Endothelial cell of umbilical vein (primary cell): ENCODE data around the gene ATP2B2. TPM values are rescaled to one million over a fixed set of nuclear protein-coding genes. Genes with fewer than 3 reads are reported as not detected.

Source experiments
- BruUV-seq: library from RNA; stranded (reverse); fragments of 400-500 nt; replicated peaks from 2 replicates; lab custom pipeline; 2021; lab: Mats Ljungman, UMichigan
- CTCF ChIA-PET: fragments of 300-600, 350-600 bp; sonication (Branson Sonifier 250); formaldehyde crosslinking; loops from one replicate; lab custom pipeline; 2021; ENCODE audit warnings: antibody characterized with exemption, inconsistent platforms; lab: Charles Lee
- POLR2A ChIA-PET: fragments of 300-600, 350-600 bp; sonication (Branson Sonifier 250); formaldehyde crosslinking; loops from one replicate; lab custom pipeline; 2021; ENCODE audit warnings: antibody characterized with exemption, inconsistent platforms; lab: Charles Lee
- DNase-seq: peaks from one replicate; pipeline ENCODE4 v3.0.0-alpha.2; 2011; ENCODE audit warnings: low read depth, low spot score
- FAIRE-seq: peaks from 2 replicates; lab custom pipeline; 2011; peaks lifted over from hg19 to GRCh38; lab: Jason Lieb, UNC
- H2AFZ ChIP-seq: 2 replicates; pipeline ENCODE4 v1.6.0; 2012; ENCODE audit warnings: low read depth, low read length, control low read depth, inconsistent platforms
- H3K27ac ChIP-seq: 2 replicates; pipeline ENCODE4 v1.5.1; 2011; ENCODE audit warnings: low read depth, mild to moderate bottlenecking, control low read depth, low read length, moderate library complexity; ENCODE audit not compliant: insufficient read depth
- H3K27me3 ChIP-seq, 2 experiments: 2 replicates each; pipeline versions ENCODE4 v1.6.0 to v1.6.1; 2011; ENCODE audit warnings: low read length in 2 of 2, mixed read lengths in 1 of 2; ENCODE audit not compliant: control insufficient read depth in 2 of 2, insufficient read depth in 2 of 2
- H3K36me3 ChIP-seq, 2 experiments: 2 replicates in 1 of 2; 3 replicates in 1 of 2; pipeline ENCODE4 v1.5.1; 2011; ENCODE audit warnings: low read length in 2 of 2, mild to moderate bottlenecking in 1 of 2, moderate library complexity in 1 of 2; ENCODE audit not compliant: control insufficient read depth in 2 of 2, insufficient read depth in 2 of 2; ENCODE audit errors: extremely low read depth in 1 of 2
- H3K4me1 ChIP-seq: 3 replicates; pipeline ENCODE4 v1.5.1; 2011; ENCODE audit warnings: mild to moderate bottlenecking, low read length; ENCODE audit not compliant: control insufficient read depth, insufficient read depth; ENCODE audit errors: extremely low read depth
- H3K4me2 ChIP-seq: 2 replicates; pipeline ENCODE4 v1.6.1; 2011; ENCODE audit warnings: low read length, control low read depth, mixed read lengths; ENCODE audit not compliant: insufficient read depth
- H3K4me3 ChIP-seq, 3 experiments: fragments of 200-600 bp in 1 of 3; sonication (generic), shearing (Covaris generic) in 1 of 3; replicated peaks in 1 of 3; 2 replicates each; pipeline ENCODE4 v1.5.1; 2011 to 2016; ENCODE audit warnings: control low read depth in 3 of 3, low read length in 3 of 3, mild to moderate bottlenecking in 2 of 3, inconsistent platforms in 1 of 3, low read depth in 1 of 3, moderate library complexity in 1 of 3; ENCODE audit not compliant: insufficient read depth in 1 of 3
- H3K79me2 ChIP-seq: 2 replicates; pipeline ENCODE4 v1.6.0; 2012; ENCODE audit warnings: low read length, inconsistent platforms; ENCODE audit not compliant: control insufficient read depth, insufficient read depth
- H3K9ac ChIP-seq: replicated peaks from 2 replicates; pipeline ENCODE3; 2011; ENCODE audit warnings: low read length, control low read depth; ENCODE audit not compliant: insufficient read depth; ENCODE audit errors: extremely low read depth
- H3K9me1 ChIP-seq: replicated peaks from 3 replicates; pipeline ENCODE4 v1.6.0; 2011; ENCODE audit warnings: mild to moderate bottlenecking, low read length; ENCODE audit not compliant: control insufficient read depth, insufficient read depth; ENCODE audit errors: extremely low read depth
- H3K9me3 ChIP-seq: replicated peaks from 2 replicates; pipeline ENCODE4 v1.5.1; 2012; ENCODE audit warnings: low read length, inconsistent platforms; ENCODE audit not compliant: control insufficient read depth, insufficient read depth
- H4K20me1 ChIP-seq: replicated peaks from 2 replicates; pipeline ENCODE3; 2011; ENCODE audit warnings: mild to moderate bottlenecking, low read length; ENCODE audit not compliant: control insufficient read depth, insufficient read depth; ENCODE audit errors: extremely low read depth
- CTCF ChIP-seq, 2 donors: IDR thresholded peaks; 1 replicate in 1 of 2; 2 replicates in 1 of 2; pipeline ENCODE4 v1.5.1; 2011; ENCODE audit warnings: low read length in 2 of 2, mild to moderate bottlenecking in 2 of 2, moderate library complexity in 2 of 2, control low read depth in 1 of 2, inconsistent platforms in 1 of 2, low read depth in 1 of 2; ENCODE audit not compliant: insufficient read depth in 1 of 2; ENCODE audit errors: extremely low read depth in 1 of 2
- EZH2 ChIP-seq: IDR thresholded peaks from 2 replicates; pipeline ENCODE4 v1.6.1; 2012; ENCODE audit warnings: borderline replicate concordance, low read depth, mild to moderate bottlenecking, moderate library complexity, low read length, inconsistent platforms; ENCODE audit not compliant: severe bottlenecking
- FOS ChIP-seq: IDR thresholded peaks from 2 replicates; pipeline ENCODE4 v1.6.1; 2011; ENCODE audit warnings: mild to moderate bottlenecking, low read length, moderate library complexity, borderline replicate concordance; ENCODE audit not compliant: insufficient read depth
- GATA2 ChIP-seq: IDR thresholded peaks from 2 replicates; pipeline ENCODE4 v1.7.0; 2011; ENCODE audit warnings: low read depth, mild to moderate bottlenecking, moderate library complexity, mixed read lengths, low read length; ENCODE audit not compliant: insufficient read length, insufficient read depth
- JUN ChIP-seq: IDR thresholded peaks from 2 replicates; pipeline ENCODE4 v1.6.1; 2011; ENCODE audit warnings: borderline replicate concordance, low read depth; ENCODE audit not compliant: insufficient read length, insufficient read depth
- MAX ChIP-seq: IDR thresholded peaks from 2 replicates; pipeline ENCODE4 v1.6.1; 2011; ENCODE audit not compliant: insufficient read depth, insufficient read length
- MYC ChIP-seq: IDR thresholded peaks from one replicate; pipeline ENCODE4 v1.6.1; 2011; ENCODE audit warnings: mild to moderate bottlenecking, low read depth, low read length
- POLR2A ChIP-seq: IDR thresholded peaks from 2 replicates; pipeline ENCODE4 v1.6.1; 2012; ENCODE audit warnings: low read depth, mild to moderate bottlenecking, control low read depth, low read length
- POLR2AphosphoS5 ChIP-seq: IDR thresholded peaks from 2 replicates; pipeline ENCODE4 v1.6.1; 2012; ENCODE audit warnings: low read depth, mild to moderate bottlenecking, control low read depth, low read length, moderate library complexity; ENCODE audit not compliant: insufficient read depth
- dilution Hi-C: fragments of 300-500 bp; cut with MboI; formaldehyde crosslinking; loops from one replicate; pipeline ENCODE4 v1.15.0; 2019; ENCODE audit warnings: low sequenced_read_pairs; ENCODE audit not compliant: extremely low pct_ligation_motif_present
- intact Hi-C: fragments of 100-400 bp; cut with micrococcal nuclease; formaldehyde crosslinking; loops from one replicate; pipeline ENCODE4 v1.10.0; 2022
- polyA plus RNA-seq, 4 experiments: library from polyadenylated mRNA; depleted of rRNA in 3 of 4; stranded (reverse) in 3 of 4; unstranded in 1 of 4; fragments of >200 nt; gene quantifications; 2 replicates each; pipeline versions ENCODE4 v1.2.1 to v1.2.3, GENCODE V29; 2011 to 2012; ENCODE audit warnings: missing spikeins in 1 of 4
- total RNA-seq: library from RNA; stranded (reverse); gene quantifications from 2 replicates; pipeline ENCODE4 v1.2.3, GENCODE V29; 2021

ATP2B2 gene
- total and polyA plus RNA-seq, 2 donors (not counting 3 experiments of a cell fraction or from before 2014, with no cell fraction given), result not detected

GRCh38 chr3:10306156-10306555 lies 199.2 kb downstream of the ATP2B2 start:
- Histone ChIP-seq H3K79me2 (no peaks in the 10 kb centered on the region), H3K27ac (no peak overlapping the region), H3K9me3 (no peaks in the 10 kb centered on the region), H3K4me1 (peaks cover 25% of the 10 kb centered on the region), H4K20me1 (no peaks in the 10 kb centered on the region), H3K36me3 (peaks cover 42 to 44% of the 10 kb centered on the region in 2 experiments), H3K4me2 (no peak overlapping the region), H3K27me3 (no peaks in the 10 kb centered on the region), H3K4me3 (no peak overlapping the region), H2AFZ (no peak overlapping the region), H3K9me1 (no peaks in the 10 kb centered on the region), H3K9ac (no peak overlapping the region)
- CTCF ChIA-PET, result interaction anchor here (1.2 kb wide), 1 partner anchor 191 kb away, joined by 3 read pairs; no protein-coding TSS in a partner anchor
- POLR2A ChIA-PET, result no interaction called here
- TF ChIP-seq MAX (no peak), MYC (no peak), FOS (no peak), EZH2 (no peak), CTCF (IDR thresholded peaks at IDR 0.05; ENCODE audit: extremely low read depth in 1 of 2, insufficient read depth in 1 of 2, low read depth in 1 of 2, low read length in 2 of 2) (no peak), POLR2AphosphoS5 (no peak), GATA2 (no peak), JUN (no peak), POLR2A (no peak)
- FAIRE-seq (no peak), DNase-seq (no peak)
- intact Hi-C loops (no loop called here), dilution Hi-C loops (no loop called here)
- BruUV-seq, result no TSS peak
